NK-92 (cell line): ENCODE measurements around the gene FBXO47.
"Not testable (repeated sequence)": the region's sequence is repeated elsewhere in the genome, so short reads cannot be mapped to it uniquely, and the experiment has no call there.

Source experiments
- DNase-seq: peaks from one replicate; lab custom pipeline; 2025; ENCODE audit not compliant: unreplicated experiment; lab: John Stamatoyannopoulos, UW

FBXO47 gene

GRCh38 chr17:38981636-38982035 is 14.4 kb upstream of the FBXO47 start:
- no peak for DNase-seq

GRCh38 chr17:38980490-38981217 is 13.5 kb upstream of the FBXO47 start:
- DNase-seq = no peak

GRCh38 chr17:38978180-38978579 is 11.0 kb upstream of the FBXO47 start:
- no peak for DNase-seq

- not testable (repeated sequence) for DNase-seq
Measured at GRCh38 chr17:38976187-38976551, 9.0 kb upstream of the FBXO47 start.

- no peak for DNase-seq
Measured at GRCh38 chr17:38970804-38971203, 3.6 kb upstream of the FBXO47 start.

- DNase-seq = no peak
Measured at GRCh38 chr17:38970128-38970527, 2.9 kb upstream of the FBXO47 start.

- DNase-seq = no peak
Measured at GRCh38 chr17:38969281-38969680, 2.1 kb upstream of the FBXO47 start.

GRCh38 chr17:38961413-38961812 is 5.8 kb downstream of the FBXO47 start:
- DNase-seq = no peak

- no peak for DNase-seq
Measured at GRCh38 chr17:38960402-38960801, 6.8 kb downstream of the FBXO47 start.

GRCh38 chr17:38959508-38959907 is 7.7 kb downstream of the FBXO47 start:
- no peak for DNase-seq

- DNase-seq = no peak
Measured at GRCh38 chr17:38958756-38959155, 8.4 kb downstream of the FBXO47 start.

GRCh38 chr17:38958326-38958725 is 8.9 kb downstream of the FBXO47 start:
- DNase-seq = no peak

- not testable (repeated sequence) for DNase-seq
Measured at GRCh38 chr17:38953800-38954199, 13.4 kb downstream of the FBXO47 start.

GRCh38 chr17:38947189-38947588 is 20.0 kb downstream of the FBXO47 start:
- no peak for DNase-seq

GRCh38 chr17:38943607-38944006 is 23.6 kb downstream of the FBXO47 start:
- DNase-seq = no peak

- no peak for DNase-seq
Measured at GRCh38 chr17:38942696-38943334, 24.4 kb downstream of the FBXO47 start.

GRCh38 chr17:38940404-38940803 is 26.8 kb downstream of the FBXO47 start:
- no peak for DNase-seq

GRCh38 chr17:38939987-38940386 is 27.2 kb downstream of the FBXO47 start:
- DNase-seq = no peak

GRCh38 chr17:38933962-38934361 is 33.2 kb downstream of the FBXO47 start:
- DNase-seq = not testable (repeated sequence)

- DNase-seq = not testable (repeated sequence)
Measured at GRCh38 chr17:38930782-38931181, 36.4 kb downstream of the FBXO47 start.

GRCh38 chr17:38926293-38927070 is 40.7 kb downstream of the FBXO47 start:
- DNase-seq = no peak
